GM06990 (cell line): ENCODE data around the gene PSMG4.
A peak's percentile ranks its signal among the peaks of the same experiment; 100 is the strongest.

Experiments
- DNase-seq: peaks from one replicate; pipeline ENCODE4 v3.0.0-alpha.2; 2011; ENCODE audit not compliant: insufficient read length; ENCODE audit errors: extremely low read depth
- H3K27me3 ChIP-seq: replicated peaks from 2 replicates; pipeline ENCODE4 v1.6.0; 2011; ENCODE audit warnings: low read length; ENCODE audit not compliant: control insufficient read depth, insufficient read depth
- H3K36me3 ChIP-seq: 2 replicates; pipeline ENCODE4 v1.5.1; 2011; ENCODE audit warnings: low read length; ENCODE audit not compliant: control insufficient read depth, insufficient read depth
- H3K4me3 ChIP-seq: replicated peaks from 2 replicates; pipeline ENCODE4 v1.5.1; 2011; ENCODE audit warnings: low read depth, mild to moderate bottlenecking, control low read depth, low read length
- TF ChIP-seq, protein P1 (sequence below): IDR thresholded peaks from 2 replicates; pipeline ENCODE4 v1.5.1; 2011; ENCODE audit warnings: low read length, control low read depth, mild to moderate bottlenecking, inconsistent platforms; ENCODE audit not compliant: insufficient read depth, poor library complexity, severe bottlenecking

PSMG4 gene

DNA sequence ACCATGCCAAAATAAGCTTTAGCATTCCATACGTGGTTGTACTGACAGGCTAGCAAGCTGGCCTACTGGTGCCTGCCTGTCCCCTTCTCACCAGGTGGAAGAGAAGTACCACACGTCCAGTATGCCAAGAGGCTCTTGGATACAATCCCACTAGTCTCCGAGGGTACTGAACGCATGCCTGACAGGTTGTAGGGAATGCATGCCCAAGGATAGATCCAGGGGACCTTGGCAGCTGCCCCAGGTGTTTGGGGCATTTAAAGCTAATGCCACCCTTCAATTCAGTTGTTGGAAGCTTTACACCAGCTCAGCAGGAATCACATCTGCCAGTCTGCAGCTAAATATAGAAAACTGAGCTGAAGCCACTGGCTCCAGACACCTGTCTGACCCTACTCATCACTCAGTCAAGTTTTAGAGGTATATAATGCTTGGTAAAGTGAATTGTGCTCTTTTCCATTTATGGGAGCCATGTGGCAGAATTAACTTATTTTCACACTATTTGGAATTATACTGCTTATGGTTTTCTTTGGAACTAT lies 36.2 kb upstream of the PSMG4 start:
- peaks cover 3% of the 10 kb centered on the region for H3K27me3 ChIP-seq
- no peak overlapping the region for H3K4me3 ChIP-seq
- H3K36me3 ChIP-seq: no peaks in the 10 kb centered on the region
- no peak for DNase-seq
- TF ChIP-seq, protein P1, sequence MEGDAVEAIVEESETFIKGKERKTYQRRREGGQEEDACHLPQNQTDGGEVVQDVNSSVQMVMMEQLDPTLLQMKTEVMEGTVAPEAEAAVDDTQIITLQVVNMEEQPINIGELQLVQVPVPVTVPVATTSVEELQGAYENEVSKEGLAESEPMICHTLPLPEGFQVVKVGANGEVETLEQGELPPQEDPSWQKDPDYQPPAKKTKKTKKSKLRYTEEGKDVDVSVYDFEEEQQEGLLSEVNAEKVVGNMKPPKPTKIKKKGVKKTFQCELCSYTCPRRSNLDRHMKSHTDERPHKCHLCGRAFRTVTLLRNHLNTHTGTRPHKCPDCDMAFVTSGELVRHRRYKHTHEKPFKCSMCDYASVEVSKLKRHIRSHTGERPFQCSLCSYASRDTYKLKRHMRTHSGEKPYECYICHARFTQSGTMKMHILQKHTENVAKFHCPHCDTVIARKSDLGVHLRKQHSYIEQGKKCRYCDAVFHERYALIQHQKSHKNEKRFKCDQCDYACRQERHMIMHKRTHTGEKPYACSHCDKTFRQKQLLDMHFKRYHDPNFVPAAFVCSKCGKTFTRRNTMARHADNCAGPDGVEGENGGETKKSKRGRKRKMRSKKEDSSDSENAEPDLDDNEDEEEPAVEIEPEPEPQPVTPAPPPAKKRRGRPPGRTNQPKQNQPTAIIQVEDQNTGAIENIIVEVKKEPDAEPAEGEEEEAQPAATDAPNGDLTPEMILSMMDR: no peak

DNA sequence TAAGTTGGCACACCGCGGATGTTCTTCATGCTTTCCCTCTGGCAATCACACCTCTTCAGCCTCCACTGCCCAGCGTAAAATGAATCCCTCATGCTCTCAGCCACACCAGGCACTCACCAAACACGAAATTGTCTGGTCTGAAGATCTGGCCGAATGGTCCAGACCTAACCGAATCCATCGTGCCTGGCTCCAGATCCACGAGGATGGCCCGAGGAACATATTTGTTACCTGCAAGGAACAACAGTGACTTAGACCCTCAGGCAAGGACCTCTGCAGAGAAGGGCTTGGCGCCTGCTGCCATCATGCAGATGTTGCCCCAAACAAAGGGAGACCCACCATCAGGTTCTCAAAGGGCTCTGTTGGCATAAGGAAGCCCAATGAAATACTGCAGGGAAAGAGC lies 32.7 kb upstream of the PSMG4 start:
- Histone ChIP-seq H3K4me3 (no peak overlapping the region), H3K36me3 (no peaks in the 10 kb centered on the region), H3K27me3 (peaks cover 12% of the 10 kb centered on the region)
- DNase-seq: no peak
- TF ChIP-seq, protein P1: no peak

DNA sequence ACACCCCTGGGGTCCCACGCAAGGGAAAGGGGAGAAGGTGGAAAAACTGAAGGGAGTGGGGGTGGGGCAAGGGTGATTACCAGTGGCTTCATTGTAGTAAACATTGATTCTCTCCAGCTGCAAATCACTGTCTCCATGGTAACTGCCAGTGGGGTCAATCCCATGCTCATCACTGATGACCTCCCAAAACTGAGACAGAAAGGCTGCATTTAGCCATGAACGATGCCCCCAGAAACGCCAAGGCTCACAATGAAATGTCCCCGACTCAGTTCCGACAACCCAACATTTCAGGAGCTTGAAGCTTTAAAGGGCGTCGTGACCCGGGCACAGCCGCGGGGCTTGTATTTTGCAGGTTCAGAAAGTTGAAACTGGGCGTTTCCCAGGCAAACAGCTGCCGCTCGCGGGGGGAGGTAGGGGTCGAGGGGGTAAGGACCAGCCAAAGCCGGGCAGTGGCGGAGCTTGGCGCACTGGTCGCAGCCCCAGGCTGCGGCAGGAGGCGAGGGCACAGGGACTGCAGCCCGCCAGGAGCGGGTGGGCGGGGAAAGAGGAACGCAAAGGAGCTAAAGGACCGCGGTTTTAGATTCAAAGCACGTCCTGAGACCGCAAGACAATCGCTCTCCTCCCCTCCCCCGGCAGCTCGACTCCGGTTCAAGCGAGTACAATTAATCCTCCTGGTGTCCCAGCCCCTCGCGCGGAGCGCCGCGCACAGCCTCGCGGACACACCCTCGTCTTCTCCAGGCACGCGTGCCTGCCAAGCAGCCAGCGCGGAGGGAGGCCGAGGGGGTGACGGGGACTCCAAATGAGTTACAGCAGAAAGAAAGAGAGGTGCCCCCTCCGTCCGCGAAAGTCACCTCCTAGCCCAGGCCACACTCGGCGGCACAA lies 32.0 kb upstream of the PSMG4 start:
- peak overlapping the region; percentile 42 for H3K4me3 ChIP-seq
- DNase-seq: peak; percentile 77
- TF ChIP-seq, protein P1: no peak
- H3K36me3 ChIP-seq: no peaks in the 10 kb centered on the region
- H3K27me3 ChIP-seq: peaks cover 13% of the 10 kb centered on the region

DNA sequence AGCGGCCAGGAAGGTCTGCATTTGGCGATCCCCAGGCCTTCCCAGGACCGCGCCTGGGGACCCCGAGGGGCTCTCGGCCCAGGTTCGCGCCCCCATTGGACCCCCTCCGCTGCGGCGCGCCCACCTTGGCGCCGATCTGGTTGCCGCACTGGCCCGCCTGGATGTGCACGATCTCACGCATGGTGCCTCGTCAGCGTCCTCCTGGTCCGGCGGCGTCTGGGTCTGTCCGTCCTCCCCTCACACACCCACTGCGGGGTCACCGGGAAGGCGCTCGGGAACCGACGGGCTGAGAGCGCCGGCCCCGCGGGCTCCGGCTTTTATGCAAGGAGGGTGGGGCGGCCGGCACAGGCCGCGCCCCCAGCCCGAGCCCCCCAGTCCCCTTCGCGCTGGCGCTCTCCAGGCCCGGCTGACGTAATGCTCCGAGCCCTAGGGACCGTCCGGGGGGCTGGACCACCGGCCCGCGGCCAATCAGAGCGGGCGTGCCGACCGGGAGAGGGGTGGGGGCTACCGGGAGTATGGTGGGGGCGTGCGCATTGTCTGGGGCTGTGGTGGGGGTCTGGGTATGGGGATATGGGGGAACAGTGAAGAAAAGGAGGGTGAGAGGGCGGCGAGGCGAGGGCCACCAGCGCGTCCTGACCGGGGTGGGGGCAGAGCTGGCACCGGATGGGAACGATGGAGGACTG lies 31.2 kb upstream of the PSMG4 start, which contains the start of gene TUBB2B:
Gene TUBB2B (minus strand): TSS at position 291 of the 683 bp plus-strand sequence. CDS start 110 bp downstream, at position 181.
- H3K4me3 ChIP-seq: peak within 1 kb of the TSS; percentile 42
- TF ChIP-seq, protein P1: no peak
- no peaks in the 10 kb centered on the region for H3K36me3 ChIP-seq
- peaks cover 13% of the 10 kb centered on the region for H3K27me3 ChIP-seq
- DNase-seq: peak; percentile 87

DNA sequence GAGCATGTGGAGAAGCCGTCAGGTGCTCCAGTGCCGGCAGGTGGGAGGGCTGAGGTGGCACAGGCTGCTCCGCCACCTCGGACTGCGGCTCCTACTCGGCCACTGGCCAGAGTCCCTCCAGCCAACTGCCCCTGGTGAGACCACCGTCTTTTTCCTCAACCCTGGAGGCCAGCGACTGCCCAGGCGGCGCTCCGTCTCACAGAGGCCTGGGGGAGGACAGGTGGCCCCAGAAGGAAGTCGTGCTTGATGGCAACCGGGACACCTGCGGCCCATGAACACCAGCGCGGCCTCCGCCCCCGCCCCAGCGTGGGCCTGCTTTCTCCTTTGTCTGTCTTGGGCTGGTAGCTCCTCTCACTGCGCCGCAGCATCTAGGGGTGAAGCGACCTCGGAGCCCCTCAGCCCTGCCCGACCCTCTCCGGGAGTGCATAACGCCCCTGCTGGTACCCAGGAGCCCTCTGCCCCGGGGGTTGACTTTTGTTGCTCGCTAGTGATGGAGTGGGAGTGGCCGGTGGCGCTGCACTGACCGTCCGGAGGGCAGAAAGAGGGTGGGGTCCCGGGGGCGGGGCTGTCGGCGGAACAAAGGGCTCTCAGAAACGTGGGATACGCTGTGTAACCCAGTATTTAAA lies 30.6 kb upstream of the PSMG4 start:
- no peaks in the 10 kb centered on the region for H3K36me3 ChIP-seq
- TF ChIP-seq, protein P1: peak; percentile 2
- H3K27me3 ChIP-seq: peaks cover 13% of the 10 kb centered on the region
- DNase-seq: peak; percentile 86
- peak overlapping the region; percentile 26 for H3K4me3 ChIP-seq
